ENCODE measurements around the gene NPB. TPM values are rescaled to one million over a fixed set of nuclear protein-coding genes. Genes with fewer than 3 reads are reported as not detected.

The NPB gene
- polyA plus RNA-seq, 1 donor (not counting 4 experiments of a cell fraction or from before 2014, with no cell fraction given): not detected

- Histone ChIP-seq H3K27me3 (ENCODE audit: control insufficient read depth, extremely low read depth, insufficient read depth, low read length) (no peaks in the 10 kb centered on the region), H4K20me1 (ENCODE audit: control insufficient read depth, extremely low read depth, insufficient read depth, low read length) (peaks cover 23% of the 10 kb centered on the region), H3K36me3 (ENCODE audit: control insufficient read depth in 2 of 2, extremely low read depth in 1 of 2, insufficient read depth in 2 of 2, low read length in 2 of 2) (peaks cover 26 to 45% of the 10 kb centered on the region in 2 experiments), H3K9me1 (ENCODE audit: control insufficient read depth, extremely low read depth, insufficient read depth, low read length) (peaks cover 4% of the 10 kb centered on the region), H3K4me1 (ENCODE audit: control insufficient read depth, extremely low read depth, insufficient read depth, low read length) (peaks cover 58% of the 10 kb centered on the region), H3K27ac (ENCODE audit: control insufficient read depth, insufficient read depth, low read length) (peak within 1 kb of the TSS; percentile 94), H3K9me3 (ENCODE audit: control insufficient read depth, low read depth, low read length) (no peaks in the 10 kb centered on the region), H3K79me2 (ENCODE audit: control insufficient read depth, insufficient read depth, low read length) (peaks cover 83% of the 10 kb centered on the region), H3K4me3 (ENCODE audit: control insufficient read depth in 2 of 3, extremely low read depth in 1 of 3, insufficient read depth in 2 of 3, low read depth in 1 of 3, low read length in 3 of 3) (peak within 1 kb of the TSS; percentile 82 to 98 (median 96)), H3K9ac (ENCODE audit: control insufficient read depth, extremely low read depth, insufficient read depth, low read length) (peak within 1 kb of the TSS; percentile 98), H3K4me2 (ENCODE audit: control insufficient read depth, extremely low read depth, insufficient read depth, low read depth, low read length) (peak within 1 kb of the TSS; percentile 98), H2AFZ (ENCODE audit: control insufficient read depth, low read length) (peak within 1 kb of the TSS; percentile 88)
- dilution Hi-C loops (cut with MboI; ENCODE audit: extremely low pct_ligation_motif_present, low sequenced_read_pairs): no loop called here
- FAIRE-seq (no peak), DNase-seq (ENCODE audit: low read depth, low spot score) (no peak)
- TF ChIP-seq EZH2 (IDR thresholded peaks at IDR 0.05; ENCODE audit: low read length) (no peak), CTCF (optimal IDR thresholded peaks at IDR 0.05 in 1 of 3, IDR thresholded peaks at IDR 0.05 in 1 of 3, conservative IDR thresholded peaks at IDR 0.05 in 1 of 3; ENCODE audit: extremely low read depth in 1 of 3, insufficient read depth in 2 of 3, low read length in 3 of 3) (no peak)
These were observed 41.9 kb upstream of the NPB start, which contains the start of gene P4HB for GRCh38 chr17:81859906-81860755. P4HB (minus strand) TSS chr17:81860535; CDS start chr17:81860471, 64 bp downstream.

- Histone ChIP-seq H3K4me1 (ENCODE audit: control insufficient read depth, extremely low read depth, insufficient read depth, low read length) (peaks cover 50% of the 10 kb centered on the region), H3K36me3 (ENCODE audit: control insufficient read depth in 2 of 2, extremely low read depth in 1 of 2, insufficient read depth in 2 of 2, low read length in 2 of 2) (peaks cover 31 to 41% of the 10 kb centered on the region in 2 experiments), H3K79me2 (ENCODE audit: control insufficient read depth, insufficient read depth, low read length) (peaks cover 79% of the 10 kb centered on the region), H3K4me3 (ENCODE audit: control insufficient read depth in 2 of 3, extremely low read depth in 1 of 3, insufficient read depth in 2 of 3, low read depth in 1 of 3, low read length in 3 of 3) (peak overlapping the region; percentile 80 to 90 (median 90)), H3K9me1 (ENCODE audit: control insufficient read depth, extremely low read depth, insufficient read depth, low read length) (peaks cover 4% of the 10 kb centered on the region), H3K27ac (ENCODE audit: control insufficient read depth, insufficient read depth, low read length) (peak overlapping the region; percentile 94), H2AFZ (ENCODE audit: control insufficient read depth, low read length) (peak overlapping the region; percentile 88), H3K9me3 (ENCODE audit: control insufficient read depth, low read depth, low read length) (no peaks in the 10 kb centered on the region), H4K20me1 (ENCODE audit: control insufficient read depth, extremely low read depth, insufficient read depth, low read length) (peaks cover 18% of the 10 kb centered on the region), H3K4me2 (ENCODE audit: control insufficient read depth, extremely low read depth, insufficient read depth, low read depth, low read length) (peak overlapping the region; percentile 79), H3K27me3 (ENCODE audit: control insufficient read depth, extremely low read depth, insufficient read depth, low read length) (no peaks in the 10 kb centered on the region), H3K9ac (ENCODE audit: control insufficient read depth, extremely low read depth, insufficient read depth, low read length) (peak overlapping the region; percentile 98)
- FAIRE-seq: peak; percentile 62
- TF ChIP-seq EZH2 (IDR thresholded peaks at IDR 0.05; ENCODE audit: low read length): peak; percentile 99
- TF ChIP-seq CTCF (optimal IDR thresholded peaks at IDR 0.05 in 1 of 3, IDR thresholded peaks at IDR 0.05 in 1 of 3, conservative IDR thresholded peaks at IDR 0.05 in 1 of 3; ENCODE audit: extremely low read depth in 1 of 3, insufficient read depth in 2 of 3, low read length in 3 of 3): peak in 1 of 3 experiments; percentile 18
- dilution Hi-C loops (cut with MboI; ENCODE audit: extremely low pct_ligation_motif_present, low sequenced_read_pairs): no loop called here
- peak; percentile 100 for DNase-seq (ENCODE audit: low read depth, low spot score)
These were observed 41.1 kb upstream of the NPB start for GRCh38 chr17:81860756-81861568.
